Prostate gland (tissue), 2 donors: Measurements from ENCODE around the gene SNX10.

Experiments
- CTCF ChIP-seq, 4 experiments: fragments of 200-600 bp in 2 of 4; fragments of 450-650 bp in 2 of 4; sonication (generic) in 2 of 4; IDR thresholded peaks; 1 replicate in 3 of 4; 2 replicates in 1 of 4; pipeline ENCODE4 v1.5.1; 2016 to 2019; ENCODE audit warnings: antibody characterized with exemption in 4 of 4, mild to moderate bottlenecking in 2 of 4, moderate library complexity in 2 of 4
- POLR2A ChIP-seq: fragments of 450-650 bp; IDR thresholded peaks from one replicate; pipeline ENCODE4 v1.6.1; 2016; ENCODE audit warnings: antibody characterized with exemption, mild to moderate bottlenecking
- POLR2AphosphoS5 ChIP-seq: sonication (generic); formaldehyde crosslinking; IDR thresholded peaks from one replicate; pipeline ENCODE4 v1.6.1; 2017; ENCODE audit warnings: antibody characterized with exemption

DNA sequence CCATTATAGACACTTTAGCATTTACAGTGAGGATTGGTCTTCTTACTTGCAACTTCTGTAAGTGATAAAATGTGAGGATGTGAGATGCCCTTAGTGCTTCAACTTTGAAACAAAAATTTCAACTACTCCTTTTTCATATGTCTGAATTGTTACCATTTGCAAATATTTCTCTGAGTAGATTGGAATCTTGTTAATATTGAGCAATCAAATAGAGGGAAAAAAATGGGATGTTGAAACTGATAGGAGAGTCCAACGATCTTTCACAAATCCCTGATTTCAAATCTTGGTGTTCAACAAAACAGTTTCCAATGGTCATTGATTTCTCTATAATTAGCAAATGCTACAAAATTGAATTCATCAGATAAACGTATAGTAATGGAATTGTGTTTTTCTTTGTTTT is 5.5 kb upstream of the SNX10 start:
- no peak for TF ChIP-seq POLR2A
- no peak for TF ChIP-seq CTCF (IDR thresholded peaks at IDR 0.05)
- TF ChIP-seq POLR2AphosphoS5 = no peak
